ENCODE results near the gene FAM76A. TPM values are rescaled to one million over a fixed set of nuclear protein-coding genes. Genes with fewer than 3 reads are reported as not detected.
"Not testable (repeated sequence)": the region's sequence is repeated elsewhere in the genome, so short reads cannot be mapped to it uniquely, and the experiment has no call there.

The FAM76A gene
- 4.6 and 11.4 TPM in 2 replicates for total RNA-seq

- peak; percentile 43 for TF ChIP-seq CTCF (conservative IDR thresholded peaks at IDR 0.05; ENCODE audit: low read depth, low read length)
- peak within 1 kb of the TSS; percentile 78 for H3K4me3 ChIP-seq (ENCODE audit: low read depth, low read length)
- peak; percentile 87 for DNase-seq (ENCODE audit: low read depth)
Observed at GRCh38 chr1:27725374-27726172, at the start of gene FAM76A. Gene FAM76A (plus strand): TSS chr1:27725961. CDS start chr1:27726081, 120 bp downstream.

DNA sequence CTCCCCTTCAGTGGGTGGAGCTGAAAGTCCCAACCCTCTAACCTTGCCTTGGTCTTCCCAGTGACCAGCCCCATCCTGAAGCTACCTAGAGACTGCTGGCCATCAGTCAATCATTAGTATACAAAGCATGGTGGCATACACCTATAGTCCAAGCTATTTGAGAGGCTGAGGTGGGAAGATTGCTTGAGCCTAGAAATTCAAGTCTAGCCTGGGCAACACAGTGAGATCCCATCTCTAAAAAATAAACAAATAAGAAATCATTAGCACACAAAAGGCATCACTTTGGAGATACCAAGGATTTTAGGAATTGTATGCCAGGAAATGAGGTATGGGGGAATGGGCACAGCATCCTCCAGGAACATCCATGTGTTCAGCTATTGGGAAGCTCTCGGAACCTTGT, 49.4 kb upstream of the FAM76A start:
- TF ChIP-seq CTCF (conservative IDR thresholded peaks at IDR 0.05; ENCODE audit: low read depth, low read length), result no peak
- H3K4me3 ChIP-seq (ENCODE audit: low read depth, low read length), result no peak overlapping the region
- DNase-seq (ENCODE audit: low read depth), result no peak

GRCh38 chr1:27678747-27679146, 47.0 kb upstream of the FAM76A start:
- DNase-seq (ENCODE audit: low read depth), result no peak
- TF ChIP-seq CTCF (conservative IDR thresholded peaks at IDR 0.05; ENCODE audit: low read depth, low read length), result no peak
- H3K4me3 ChIP-seq (ENCODE audit: low read depth, low read length), result no peak overlapping the region

- DNase-seq (ENCODE audit: low read depth); H3K4me3 ChIP-seq (ENCODE audit: low read depth, low read length): not testable (repeated sequence)
Observed at GRCh38 chr1:27680225-27680791, 45.5 kb upstream of the FAM76A start.

DNA sequence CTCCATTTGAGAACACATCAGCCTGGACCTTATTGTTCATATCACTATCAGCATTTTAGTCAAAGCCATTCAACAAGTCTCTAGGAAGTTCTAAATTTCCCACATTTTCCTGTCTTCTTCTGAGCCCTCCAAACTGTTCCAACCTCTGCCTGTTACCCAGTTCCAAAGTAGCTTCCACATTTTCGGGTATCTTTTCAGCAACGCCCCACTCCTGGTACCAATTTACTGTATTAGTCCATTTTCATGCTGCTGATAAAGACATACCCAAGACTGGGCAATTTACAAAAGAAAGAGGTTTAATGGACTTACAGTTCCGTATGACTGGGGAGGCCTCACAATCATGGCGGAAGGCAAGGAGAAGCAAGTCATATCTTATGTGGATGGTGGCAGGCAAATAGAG, 44.2 kb upstream of the FAM76A start:
- not testable (repeated sequence) for H3K4me3 ChIP-seq (ENCODE audit: low read depth, low read length); DNase-seq (ENCODE audit: low read depth)

GRCh38 chr1:27682351-27682944, 43.3 kb upstream of the FAM76A start:
- DNase-seq (ENCODE audit: low read depth), result no peak

GRCh38 chr1:27684176-27684575, 41.6 kb upstream of the FAM76A start:
- TF ChIP-seq CTCF (conservative IDR thresholded peaks at IDR 0.05; ENCODE audit: low read depth, low read length), result no peak
- no peak for DNase-seq (ENCODE audit: low read depth)
- H3K4me3 ChIP-seq (ENCODE audit: low read depth, low read length), result no peak overlapping the region

More at GRCh38 chr1:27682351-27682944, 43.3 kb upstream of the FAM76A start:
- TF ChIP-seq CTCF (conservative IDR thresholded peaks at IDR 0.05; ENCODE audit: low read depth, low read length), result no peak
- no peak overlapping the region for H3K4me3 ChIP-seq (ENCODE audit: low read depth, low read length)
